CD4-positive, alpha-beta T cell (primary cell): ENCODE results near the gene TMEM129. TPM values are rescaled to one million over a fixed set of nuclear protein-coding genes. Genes with fewer than 3 reads are reported as not detected.

Experiments used
- ATAC-seq: fragments of 200-7000 bp; cut with Tn5 transposase; one replicate; pipeline ENCODE4 v1.10.0; 2022; ENCODE audit warnings: mild to moderate bottlenecking; ENCODE audit not compliant: poor library complexity
- CTCF ChIA-PET: fragments of 350-600 bp; sonication (Branson Sonifier 250); formaldehyde crosslinking; loops from one replicate; lab custom pipeline; 2021; ENCODE audit warnings: antibody characterized with exemption, inconsistent platforms; lab: Charles Lee
- POLR2A ChIA-PET: fragments of 350-600 bp; sonication (Branson Sonifier 250); formaldehyde crosslinking; loops from one replicate; lab custom pipeline; 2021; ENCODE audit warnings: antibody characterized with exemption, inconsistent platforms; lab: Charles Lee
- DNase-seq, 14 experiments: peaks; one replicate each; pipeline ENCODE4 v3.0.0-alpha.2; 2013 to 2020; ENCODE audit warnings: mixed read lengths in 2 of 14
- H3K27ac ChIP-seq, 2 donors: one replicate each; pipeline versions ENCODE4 v1.5.1 to v1.7.0; 2013; ENCODE audit warnings: low read length in 2 of 2, low read depth in 1 of 2, mild to moderate bottlenecking in 1 of 2
- H3K27me3 ChIP-seq, 2 experiments: 1 replicate in 1 of 2; 2 replicates in 1 of 2; pipeline versions ENCODE4 v1.6.1 to v1.7.0; 2013; ENCODE audit warnings: low read length in 2 of 2, control low read depth in 1 of 2, mild to moderate bottlenecking in 1 of 2, moderate library complexity in 1 of 2; ENCODE audit not compliant: insufficient read depth in 2 of 2, control insufficient read depth in 1 of 2
- H3K36me3 ChIP-seq: one replicate; pipeline ENCODE4 v1.6.1; 2013; ENCODE audit warnings: low read length, control low read depth; ENCODE audit not compliant: insufficient read depth
- H3K4me1 ChIP-seq: one replicate; pipeline ENCODE4 v1.6.1; 2013; ENCODE audit warnings: low read length, control low read depth; ENCODE audit not compliant: insufficient read depth
- H3K4me3 ChIP-seq: one replicate; pipeline ENCODE4 v1.5.1; 2013; ENCODE audit warnings: mild to moderate bottlenecking, low read length, moderate library complexity
- H3K9me3 ChIP-seq, 2 experiments: 1 replicate in 1 of 2; 2 replicates in 1 of 2; pipeline versions ENCODE4 v1.6.1 to v1.7.0; 2013; ENCODE audit warnings: low read length in 2 of 2, mild to moderate bottlenecking in 2 of 2, control low read depth in 1 of 2, moderate library complexity in 1 of 2; ENCODE audit not compliant: control insufficient read depth in 1 of 2, insufficient read depth in 1 of 2
- H3K27ac Mint-ChIP-seq: one replicate; pipeline ENCODE4 v1.8.0; 2020; ENCODE audit warnings: mixed read lengths
- H3K27me3 Mint-ChIP-seq: one replicate; pipeline ENCODE4 v1.8.0; 2021; ENCODE audit warnings: mixed read lengths
- H3K36me3 Mint-ChIP-seq: one replicate; pipeline ENCODE4 v1.8.0; 2021; ENCODE audit warnings: low read depth, mixed read lengths
- H3K4me1 Mint-ChIP-seq: one replicate; pipeline ENCODE4 v1.8.0; 2021; ENCODE audit warnings: low read depth, mixed read lengths
- H3K4me3 Mint-ChIP-seq: one replicate; pipeline ENCODE4 v1.8.0; 2020; ENCODE audit warnings: mild to moderate bottlenecking, mixed read lengths
- H3K9me3 Mint-ChIP-seq: one replicate; pipeline ENCODE4 v1.8.0; 2020; ENCODE audit warnings: mixed read lengths
- intact Hi-C, 2 experiments: fragments of 100-400 bp; cut with DNase I in 1 of 2; cut with micrococcal nuclease in 1 of 2; formaldehyde crosslinking; loops; one replicate each; pipeline versions ENCODE4 v1.15.1 to v1.9.0; 2023 to 2025; cut with DNase I, micrococcal nuclease
- total RNA-seq, 174 experiments: library from RNA in 2 of 174; stranded (reverse) in 2 of 174; gene quantifications; one replicate each; pipeline ENCODE4 v1.2.3 and lab custom pipeline; 2021 to 2026
- TF ChIP-seq, protein P1 (sequence below): fragments of 200-600 bp; IDR thresholded peaks from one replicate; pipeline ENCODE4 v1.8.0; 2022; ENCODE audit warnings: antibody characterized with exemption, mild to moderate bottlenecking

TMEM129 gene
- total RNA-seq, 2 experiments from 2014 or later = 17.2 to 17.6 TPM

DNA sequence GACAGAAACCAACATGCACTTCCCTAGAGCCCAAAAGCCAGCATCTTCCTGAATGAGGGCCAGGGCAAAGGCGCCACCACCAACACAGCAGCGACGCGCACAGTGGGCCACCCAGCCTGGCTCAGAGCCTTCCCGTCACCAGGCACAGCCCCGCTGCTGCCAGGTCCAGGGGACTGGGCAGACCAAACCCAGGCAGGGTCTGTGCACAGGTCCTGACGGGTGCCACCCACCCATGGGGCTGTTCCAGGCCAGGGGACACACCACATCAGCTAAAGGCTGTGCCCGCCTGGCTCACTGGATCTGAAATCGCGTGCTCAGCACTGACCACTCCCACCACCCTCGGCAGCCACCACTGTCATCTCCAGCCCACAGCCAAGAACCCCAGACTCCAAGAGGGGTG lies 50.8 kb downstream of the TMEM129 start:
- TF ChIP-seq, protein P1, sequence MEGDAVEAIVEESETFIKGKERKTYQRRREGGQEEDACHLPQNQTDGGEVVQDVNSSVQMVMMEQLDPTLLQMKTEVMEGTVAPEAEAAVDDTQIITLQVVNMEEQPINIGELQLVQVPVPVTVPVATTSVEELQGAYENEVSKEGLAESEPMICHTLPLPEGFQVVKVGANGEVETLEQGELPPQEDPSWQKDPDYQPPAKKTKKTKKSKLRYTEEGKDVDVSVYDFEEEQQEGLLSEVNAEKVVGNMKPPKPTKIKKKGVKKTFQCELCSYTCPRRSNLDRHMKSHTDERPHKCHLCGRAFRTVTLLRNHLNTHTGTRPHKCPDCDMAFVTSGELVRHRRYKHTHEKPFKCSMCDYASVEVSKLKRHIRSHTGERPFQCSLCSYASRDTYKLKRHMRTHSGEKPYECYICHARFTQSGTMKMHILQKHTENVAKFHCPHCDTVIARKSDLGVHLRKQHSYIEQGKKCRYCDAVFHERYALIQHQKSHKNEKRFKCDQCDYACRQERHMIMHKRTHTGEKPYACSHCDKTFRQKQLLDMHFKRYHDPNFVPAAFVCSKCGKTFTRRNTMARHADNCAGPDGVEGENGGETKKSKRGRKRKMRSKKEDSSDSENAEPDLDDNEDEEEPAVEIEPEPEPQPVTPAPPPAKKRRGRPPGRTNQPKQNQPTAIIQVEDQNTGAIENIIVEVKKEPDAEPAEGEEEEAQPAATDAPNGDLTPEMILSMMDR = no peak
- Histone ChIP-seq H3K36me3 (no peaks in the 10 kb centered on the region), H3K27ac (no peak overlapping the region), H3K4me1 (no peaks in the 10 kb centered on the region), H3K27me3 (no peaks in the 10 kb centered on the region), H3K9me3 (peaks cover 0 to 8% of the 10 kb centered on the region in 2 experiments), H3K4me3 (no peak overlapping the region)
- Mint-ChIP-seq H3K27me3 (no peaks in the 10 kb centered on the region), H3K9me3 (no peaks in the 10 kb centered on the region), H3K4me1 (no peaks in the 10 kb centered on the region), H3K27ac (no peak overlapping the region), H3K4me3 (no peak overlapping the region), H3K36me3 (no peaks in the 10 kb centered on the region)
- intact Hi-C loops = no loop called here
- DNase-seq (no peak), ATAC-seq (no peak)
- ChIA-PET POLR2A (no interaction called here), CTCF (no interaction called here)

DNA sequence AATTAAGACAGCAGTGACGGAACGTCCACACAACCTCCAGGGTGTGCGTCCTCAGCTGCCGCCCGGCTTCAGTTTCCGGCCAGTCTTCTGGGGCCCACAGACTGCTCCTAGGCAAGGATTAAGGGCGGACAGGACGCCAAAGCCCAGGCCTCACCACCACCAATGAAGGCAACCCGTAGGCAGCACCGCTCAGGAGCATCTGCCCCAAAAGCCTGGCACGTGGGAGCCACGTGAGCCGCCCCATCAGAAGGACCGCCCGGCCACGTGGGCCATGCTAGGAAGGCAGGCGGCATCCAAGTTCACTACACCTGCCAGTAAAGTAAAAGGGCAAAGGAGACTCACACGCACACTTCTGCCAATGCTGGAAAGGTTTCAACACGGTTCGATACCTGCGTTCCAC lies 51.3 kb downstream of the TMEM129 start:
- Histone ChIP-seq H3K27me3 (no peaks in the 10 kb centered on the region), H3K9me3 (peaks cover 0 to 8% of the 10 kb centered on the region in 2 experiments), H3K4me3 (no peak overlapping the region), H3K27ac (no peak overlapping the region), H3K4me1 (no peaks in the 10 kb centered on the region), H3K36me3 (no peaks in the 10 kb centered on the region)
- H3K36me3 Mint-ChIP-seq = no peaks in the 10 kb centered on the region
- no peaks in the 10 kb centered on the region for H3K4me1 Mint-ChIP-seq
- intact Hi-C loops = no loop called here
- DNase-seq = no peak
- CTCF ChIA-PET = no interaction called here
- H3K9me3 Mint-ChIP-seq = no peaks in the 10 kb centered on the region
- no peak for ATAC-seq
- H3K4me3 Mint-ChIP-seq = no peak overlapping the region
- no peaks in the 10 kb centered on the region for H3K27me3 Mint-ChIP-seq
- TF ChIP-seq, protein P1 = no peak
- no peak overlapping the region for H3K27ac Mint-ChIP-seq
- POLR2A ChIA-PET = no interaction called here

GRCh38 chr4:1669270-1669669 lies 51.9 kb downstream of the TMEM129 start:
- ATAC-seq = no peak
- no peaks in the 10 kb centered on the region for H3K36me3 ChIP-seq
- no peaks in the 10 kb centered on the region for H3K9me3 Mint-ChIP-seq
- H3K27ac ChIP-seq = no peak overlapping the region
- intact Hi-C loops = no loop called here
- no peaks in the 10 kb centered on the region for H3K4me1 ChIP-seq
- H3K4me3 ChIP-seq = no peak overlapping the region
- DNase-seq = no peak
- H3K27me3 Mint-ChIP-seq = no peaks in the 10 kb centered on the region
- H3K4me1 Mint-ChIP-seq = no peaks in the 10 kb centered on the region
- ChIA-PET POLR2A (no interaction called here), CTCF (no interaction called here)
- no peak overlapping the region for H3K27ac Mint-ChIP-seq
- H3K27me3 ChIP-seq = no peaks in the 10 kb centered on the region
- TF ChIP-seq, protein P1 = no peak
- no peak overlapping the region for H3K4me3 Mint-ChIP-seq
- no peaks in the 10 kb centered on the region for H3K36me3 Mint-ChIP-seq
- H3K9me3 ChIP-seq = peaks cover 0 to 8% of the 10 kb centered on the region in 2 experiments
